Gastrocnemius medialis (tissue), 4 donors: ENCODE data around the gene GPC6. TPM values are rescaled to one million over a fixed set of nuclear protein-coding genes. Genes with fewer than 3 reads are reported as not detected.

Experiments used
- ATAC-seq, 2 donors: fragments of 150-250 bp; one replicate each; pipeline ENCODE4 v1.9.1; 2016
- DNase-seq, 2 donors: peaks; one replicate each; pipeline ENCODE4 v3.0.0-alpha.2; 2019
- H3K27ac ChIP-seq, 4 donors: fragments of 200-600 bp; sonication (generic); 1 replicate in 1 of 4; 2 replicates in 3 of 4; pipeline ENCODE4 v1.5.1; 2016 to 2018; ENCODE audit warnings: mild to moderate bottlenecking in 2 of 4, moderate library complexity in 1 of 4
- H3K27me3 ChIP-seq, 3 donors: fragments of 200-600 bp; sonication (generic) in 2 of 3; 1 replicate in 1 of 3; 2 replicates in 2 of 3; pipeline versions ENCODE4 v1.5.1 to v1.6.0; 2016 to 2019; ENCODE audit warnings: mild to moderate bottlenecking in 1 of 3, moderate library complexity in 1 of 3
- H3K36me3 ChIP-seq, 2 donors: fragments of 200-600 bp; sonication (generic) in 1 of 2; one replicate each; pipeline ENCODE4 v1.5.1; 2017 to 2018
- H3K4me1 ChIP-seq, 2 donors: fragments of 200-600 bp; sonication (generic) in 1 of 2; one replicate each; pipeline ENCODE4 v1.5.1; 2016 to 2017; ENCODE audit warnings: mild to moderate bottlenecking in 2 of 2
- H3K4me3 ChIP-seq, 4 donors: fragments of 200-600 bp; sonication (generic) in 3 of 4; 1 replicate in 1 of 4; 2 replicates in 3 of 4; pipeline ENCODE4 v1.5.1; 2016 to 2019; ENCODE audit warnings: mild to moderate bottlenecking in 2 of 4
- H3K9me3 ChIP-seq, 3 donors: fragments of 200-600 bp; sonication (generic) in 2 of 3; 1 replicate in 1 of 3; 2 replicates in 2 of 3; pipeline ENCODE4 v1.5.1; 2016 to 2019
- CTCF ChIP-seq, 5 experiments: fragments of 450-650 bp in 3 of 5; fragments of 200-600 bp in 2 of 5; sonication (generic) in 2 of 5; IDR thresholded peaks in 4 of 5; conservative IDR thresholded peaks in 1 of 5; 1 replicate in 4 of 5; 2 replicates in 1 of 5; pipeline ENCODE4 v1.5.1; 2016 to 2019; ENCODE audit warnings: antibody characterized with exemption in 5 of 5, mild to moderate bottlenecking in 3 of 5, moderate library complexity in 3 of 5
- POLR2A ChIP-seq, 2 donors: fragments of 450-650 bp; IDR thresholded peaks; one replicate each; pipeline ENCODE4 v1.6.1; 2017; ENCODE audit warnings: antibody characterized with exemption in 2 of 2, mild to moderate bottlenecking in 2 of 2, moderate library complexity in 2 of 2
- in situ Hi-C, 4 donors: fragments of 200-750 bp; cut with MboI; loops; one replicate each; pipeline versions ENCODE4 v1.15.0 to v1.8.0; 2017; ENCODE audit warnings: low sequenced_read_pairs in 4 of 4
- intact Hi-C: fragments of 100-400 bp; cut with DNase I; formaldehyde crosslinking; loops from one replicate; pipeline ENCODE4 v1.15.1; 2023; ENCODE audit warnings: low total_unique reads
- total RNA-seq, 4 donors: library from RNA; depleted of rRNA; stranded (reverse); fragments of >200 nt; gene quantifications; one replicate each; pipeline versions ENCODE4 v1.1.0 to v1.2.3, GENCODE V29; 2016

The GPC6 gene
- total RNA-seq, 4 donors from 2014 or later = 0.47 to 0.88 (median 0.59) TPM

GRCh38 chr13:94138831-94139230 lies 912.2 kb downstream of the GPC6 start:
- in situ Hi-C loops (no loop called here), intact Hi-C loops (no loop called here)
- Histone ChIP-seq H3K4me1 (no peaks in the 10 kb centered on the region), H3K27ac (no peak overlapping the region), H3K9me3 (no peaks in the 10 kb centered on the region), H3K36me3 (no peaks in the 10 kb centered on the region), H3K27me3 (no peaks in the 10 kb centered on the region), H3K4me3 (no peak overlapping the region)
- TF ChIP-seq POLR2A (IDR thresholded peaks at IDR 0.05) = no peak
- no peak for TF ChIP-seq CTCF (IDR thresholded peaks at IDR 0.05 in 4 of 5, conservative IDR thresholded peaks at IDR 0.05 in 1 of 5)
- DNase-seq = no peak
- no peak for ATAC-seq

- H3K4me3 ChIP-seq = no peak overlapping the region
- ATAC-seq (no peak), DNase-seq (no peak)
- intact Hi-C loops (no loop called here), in situ Hi-C loops (no loop called here)
- no peaks in the 10 kb centered on the region for H3K9me3 ChIP-seq
- no peak overlapping the region for H3K27ac ChIP-seq
- H3K27me3 ChIP-seq = no peaks in the 10 kb centered on the region
- H3K4me1 ChIP-seq = no peaks in the 10 kb centered on the region
- no peaks in the 10 kb centered on the region for H3K36me3 ChIP-seq
- TF ChIP-seq POLR2A (IDR thresholded peaks at IDR 0.05) (no peak), CTCF (IDR thresholded peaks at IDR 0.05 in 4 of 5, conservative IDR thresholded peaks at IDR 0.05 in 1 of 5) (no peak)
Observed at GRCh38 chr13:94139393-94139995, 912.9 kb downstream of the GPC6 start.

GRCh38 chr13:94140027-94140426 lies 913.4 kb downstream of the GPC6 start:
- no peak overlapping the region for H3K27ac ChIP-seq
- no peaks in the 10 kb centered on the region for H3K36me3 ChIP-seq
- DNase-seq (no peak), ATAC-seq (no peak)
- no peak for TF ChIP-seq CTCF (IDR thresholded peaks at IDR 0.05 in 4 of 5, conservative IDR thresholded peaks at IDR 0.05 in 1 of 5)
- no peak for TF ChIP-seq POLR2A (IDR thresholded peaks at IDR 0.05)
- no peaks in the 10 kb centered on the region for H3K4me1 ChIP-seq
- no peaks in the 10 kb centered on the region for H3K9me3 ChIP-seq
- no peaks in the 10 kb centered on the region for H3K27me3 ChIP-seq
- no peak overlapping the region for H3K4me3 ChIP-seq
- intact Hi-C loops (no loop called here), in situ Hi-C loops (no loop called here)

- Histone ChIP-seq H3K36me3 (no peaks in the 10 kb centered on the region), H3K4me1 (no peaks in the 10 kb centered on the region), H3K27ac (no peak overlapping the region), H3K4me3 (no peak overlapping the region), H3K9me3 (no peaks in the 10 kb centered on the region), H3K27me3 (no peaks in the 10 kb centered on the region)
- in situ Hi-C loops = no loop called here
- TF ChIP-seq CTCF (IDR thresholded peaks at IDR 0.05 in 4 of 5, conservative IDR thresholded peaks at IDR 0.05 in 1 of 5) (no peak), POLR2A (IDR thresholded peaks at IDR 0.05) (no peak)
- ATAC-seq = no peak
- DNase-seq = no peak
- intact Hi-C loops = no loop called here
Observed at GRCh38 chr13:94140511-94140910, 913.9 kb downstream of the GPC6 start.
